SK-N-SH treated with all-trans-retinoic acid at 6 μM for 48 hours (cell line): ENCODE results near the gene KCNIP4.
A peak's percentile ranks its signal among the peaks of the same experiment; 100 is the strongest.

Experiments
- ATAC-seq: fragments of 200-7000 bp; cut with Tn5 transposase; 3 replicates; pipeline ENCODE4 v1.9.1; 2020; ENCODE audit warnings: mild to moderate bottlenecking, moderate library complexity
- ARNTL ChIP-seq: fragments of 450-650 bp; formaldehyde crosslinking; IDR thresholded peaks from 2 replicates; pipeline ENCODE4 v1.5.0; 2020; ENCODE audit warnings: low read depth, mild to moderate bottlenecking, moderate library complexity, borderline replicate concordance
- BACH2 ChIP-seq: fragments of 250-450 bp; sonication (Bioruptor Pico); IDR thresholded peaks from 2 replicates; pipeline ENCODE4 v1.9.0; 2021; ENCODE audit warnings: mild to moderate bottlenecking, borderline replicate concordance
- CSDC2 ChIP-seq: fragments of 250-450 bp; sonication (Bioruptor Pico); IDR thresholded peaks from 2 replicates; pipeline ENCODE4 v1.5.0; 2020; ENCODE audit warnings: mild to moderate bottlenecking, moderate library complexity
- ESRRG ChIP-seq: fragments of 250-450 bp; sonication (Bioruptor Pico); IDR thresholded peaks from 2 replicates; pipeline ENCODE4 v1.6.1; 2021; ENCODE audit warnings: mild to moderate bottlenecking
- GLIS3 ChIP-seq: fragments of 250-450 bp; sonication (Bioruptor Pico); IDR thresholded peaks from 2 replicates; pipeline ENCODE4 v1.5.0; 2020; ENCODE audit warnings: mild to moderate bottlenecking, moderate library complexity
- ISL1 ChIP-seq: fragments of 250-450 bp; sonication (Bioruptor Pico); IDR thresholded peaks from 2 replicates; pipeline ENCODE4 v2.1.2; 2022; ENCODE audit warnings: mild to moderate bottlenecking, moderate library complexity
- OSR1 ChIP-seq: fragments of 250-450 bp; sonication (Bioruptor Pico); IDR thresholded peaks from 2 replicates; pipeline ENCODE4 v1.8.0; 2022; ENCODE audit warnings: moderate library complexity, mild to moderate bottlenecking, inconsistent platforms
- RARB ChIP-seq: fragments of 250-450 bp; sonication (Bioruptor Pico); IDR thresholded peaks from 2 replicates; pipeline ENCODE4 v1.8.0; 2021; ENCODE audit warnings: mild to moderate bottlenecking, moderate library complexity
- SNAI2 ChIP-seq: fragments of 250-450 bp; sonication (Bioruptor Pico); IDR thresholded peaks from 2 replicates; pipeline ENCODE4 v1.5.0; 2020; ENCODE audit warnings: mild to moderate bottlenecking, moderate library complexity
- TCF4 ChIP-seq: fragments of 250-450 bp; sonication (Bioruptor Pico); IDR thresholded peaks from 2 replicates; pipeline ENCODE4 v1.8.0; 2021; ENCODE audit warnings: mild to moderate bottlenecking, moderate library complexity, borderline replicate concordance
- TOX ChIP-seq: fragments of 250-450 bp; sonication (Bioruptor Pico); IDR thresholded peaks from 2 replicates; pipeline ENCODE4 v1.8.0; 2021; ENCODE audit warnings: mild to moderate bottlenecking, moderate library complexity, borderline replicate concordance
- ZC3H10 ChIP-seq: fragments of 250-450 bp; sonication (Bioruptor Pico); IDR thresholded peaks from 2 replicates; pipeline ENCODE4 v1.5.1; 2021; ENCODE audit warnings: mild to moderate bottlenecking, moderate library complexity
- ZFP3 ChIP-seq: fragments of 250-450 bp; sonication (Bioruptor Pico); IDR thresholded peaks from 2 replicates; pipeline ENCODE4 v1.5.0; 2020; ENCODE audit warnings: mild to moderate bottlenecking, moderate library complexity
- ZNF565 ChIP-seq: fragments of 450-650 bp; formaldehyde crosslinking; conservative IDR thresholded peaks from 2 replicates; pipeline ENCODE4 v1.5.0; 2020; ENCODE audit warnings: low read depth, mild to moderate bottlenecking, moderate library complexity
- ZNF8 ChIP-seq: fragments of 450-650 bp; formaldehyde crosslinking; IDR thresholded peaks from 2 replicates; pipeline ENCODE4 v1.5.0; 2020; ENCODE audit warnings: mild to moderate bottlenecking, moderate library complexity
- TF ChIP-seq, protein P1 (sequence below): fragments of 250-450 bp; sonication (Bioruptor Pico); IDR thresholded peaks from 2 replicates; pipeline ENCODE4 v1.8.0; 2020; ENCODE audit warnings: mild to moderate bottlenecking, moderate library complexity, borderline replicate concordance
- TF ChIP-seq, protein P2 (sequence below): fragments of 250-450 bp; sonication (Bioruptor Pico); IDR thresholded peaks from 2 replicates; pipeline ENCODE4 v1.5.1; 2020; ENCODE audit warnings: low read depth, mild to moderate bottlenecking, moderate library complexity
- TF ChIP-seq, protein P3 (sequence below): fragments of 250-450 bp; sonication (Bioruptor Pico); IDR thresholded peaks from 2 replicates; pipeline ENCODE4 v1.8.0; 2021; ENCODE audit warnings: low read depth, mild to moderate bottlenecking, moderate library complexity, borderline replicate concordance
- TF ChIP-seq, protein P4 (sequence below): fragments of 250-450 bp; sonication (Bioruptor Pico); IDR thresholded peaks from 2 replicates; pipeline ENCODE4 v1.5.0; 2020; ENCODE audit warnings: mild to moderate bottlenecking, moderate library complexity
- TF ChIP-seq, protein P5 (sequence below): fragments of 250-450 bp; sonication (Bioruptor Pico); IDR thresholded peaks from 2 replicates; pipeline ENCODE4 v1.5.1; 2021; ENCODE audit warnings: mild to moderate bottlenecking, moderate library complexity

Gene KCNIP4

DNA sequence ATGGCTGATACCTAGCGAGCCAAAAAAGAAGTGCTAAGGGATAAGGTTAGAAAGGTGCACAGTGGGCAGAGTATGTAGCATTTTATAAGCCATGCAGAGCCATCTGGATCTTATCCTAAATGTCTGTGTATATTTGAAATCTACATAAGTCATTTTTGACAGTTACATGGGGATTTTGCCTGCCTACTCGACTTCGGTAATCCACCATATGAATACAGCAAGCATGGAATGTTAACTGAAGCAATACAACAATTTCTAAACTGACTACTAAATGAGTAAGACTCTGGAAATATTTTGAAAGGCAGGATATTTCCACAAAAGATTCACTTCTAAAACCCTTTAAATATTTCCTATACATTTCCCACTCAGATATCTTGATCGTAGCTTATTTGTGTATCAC lies 122.5 kb downstream of the KCNIP4 start:
- ATAC-seq = peak; percentile 18; the same call in 1 of the 3 replicates
- TF ChIP-seq TCF4 = no peak
- TF ChIP-seq, protein P1, sequence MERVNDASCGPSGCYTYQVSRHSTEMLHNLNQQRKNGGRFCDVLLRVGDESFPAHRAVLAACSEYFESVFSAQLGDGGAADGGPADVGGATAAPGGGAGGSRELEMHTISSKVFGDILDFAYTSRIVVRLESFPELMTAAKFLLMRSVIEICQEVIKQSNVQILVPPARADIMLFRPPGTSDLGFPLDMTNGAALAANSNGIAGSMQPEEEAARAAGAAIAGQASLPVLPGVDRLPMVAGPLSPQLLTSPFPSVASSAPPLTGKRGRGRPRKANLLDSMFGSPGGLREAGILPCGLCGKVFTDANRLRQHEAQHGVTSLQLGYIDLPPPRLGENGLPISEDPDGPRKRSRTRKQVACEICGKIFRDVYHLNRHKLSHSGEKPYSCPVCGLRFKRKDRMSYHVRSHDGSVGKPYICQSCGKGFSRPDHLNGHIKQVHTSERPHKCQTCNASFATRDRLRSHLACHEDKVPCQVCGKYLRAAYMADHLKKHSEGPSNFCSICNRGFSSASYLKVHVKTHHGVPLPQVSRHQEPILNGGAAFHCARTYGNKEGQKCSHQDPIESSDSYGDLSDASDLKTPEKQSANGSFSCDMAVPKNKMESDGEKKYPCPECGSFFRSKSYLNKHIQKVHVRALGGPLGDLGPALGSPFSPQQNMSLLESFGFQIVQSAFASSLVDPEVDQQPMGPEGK (CRISPR knock-in tag) = no peak
- TF ChIP-seq ZNF8 (CRISPR knock-in tag) = no peak
- TF ChIP-seq, protein P2, sequence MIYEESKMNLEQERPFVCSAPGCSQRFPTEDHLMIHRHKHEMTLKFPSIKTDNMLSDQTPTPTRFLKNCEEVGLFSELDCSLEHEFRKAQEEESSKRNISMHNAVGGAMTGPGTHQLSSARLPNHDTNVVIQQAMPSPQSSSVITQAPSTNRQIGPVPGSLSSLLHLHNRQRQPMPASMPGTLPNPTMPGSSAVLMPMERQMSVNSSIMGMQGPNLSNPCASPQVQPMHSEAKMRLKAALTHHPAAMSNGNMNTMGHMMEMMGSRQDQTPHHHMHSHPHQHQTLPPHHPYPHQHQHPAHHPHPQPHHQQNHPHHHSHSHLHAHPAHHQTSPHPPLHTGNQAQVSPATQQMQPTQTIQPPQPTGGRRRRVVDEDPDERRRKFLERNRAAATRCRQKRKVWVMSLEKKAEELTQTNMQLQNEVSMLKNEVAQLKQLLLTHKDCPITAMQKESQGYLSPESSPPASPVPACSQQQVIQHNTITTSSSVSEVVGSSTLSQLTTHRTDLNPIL = no peak
- no peak for TF ChIP-seq ARNTL (CRISPR knock-in tag)
- no peak for TF ChIP-seq ZFP3 (CRISPR knock-in tag)
- no peak for TF ChIP-seq TOX
- TF ChIP-seq ZNF565 (CRISPR knock-in tag) = no peak
- TF ChIP-seq ISL1 (CRISPR knock-in tag) = no peak
- no peak for TF ChIP-seq SNAI2
- no peak for TF ChIP-seq GLIS3
- no peak for TF ChIP-seq RARB (CRISPR knock-in tag)
- TF ChIP-seq, protein P3, sequence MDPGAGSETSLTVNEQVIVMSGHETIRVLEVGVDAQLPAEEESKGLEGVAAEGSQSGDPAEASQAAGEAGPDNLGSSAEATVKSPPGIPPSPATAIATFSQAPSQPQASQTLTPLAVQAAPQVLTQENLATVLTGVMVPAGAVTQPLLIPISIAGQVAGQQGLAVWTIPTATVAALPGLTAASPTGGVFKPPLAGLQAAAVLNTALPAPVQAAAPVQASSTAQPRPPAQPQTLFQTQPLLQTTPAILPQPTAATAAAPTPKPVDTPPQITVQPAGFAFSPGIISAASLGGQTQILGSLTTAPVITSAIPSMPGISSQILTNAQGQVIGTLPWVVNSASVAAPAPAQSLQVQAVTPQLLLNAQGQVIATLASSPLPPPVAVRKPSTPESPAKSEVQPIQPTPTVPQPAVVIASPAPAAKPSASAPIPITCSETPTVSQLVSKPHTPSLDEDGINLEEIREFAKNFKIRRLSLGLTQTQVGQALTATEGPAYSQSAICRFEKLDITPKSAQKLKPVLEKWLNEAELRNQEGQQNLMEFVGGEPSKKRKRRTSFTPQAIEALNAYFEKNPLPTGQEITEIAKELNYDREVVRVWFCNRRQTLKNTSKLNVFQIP (CRISPR knock-in tag) = no peak
- TF ChIP-seq ZC3H10 (CRISPR knock-in tag) = no peak
- TF ChIP-seq, protein P4, sequence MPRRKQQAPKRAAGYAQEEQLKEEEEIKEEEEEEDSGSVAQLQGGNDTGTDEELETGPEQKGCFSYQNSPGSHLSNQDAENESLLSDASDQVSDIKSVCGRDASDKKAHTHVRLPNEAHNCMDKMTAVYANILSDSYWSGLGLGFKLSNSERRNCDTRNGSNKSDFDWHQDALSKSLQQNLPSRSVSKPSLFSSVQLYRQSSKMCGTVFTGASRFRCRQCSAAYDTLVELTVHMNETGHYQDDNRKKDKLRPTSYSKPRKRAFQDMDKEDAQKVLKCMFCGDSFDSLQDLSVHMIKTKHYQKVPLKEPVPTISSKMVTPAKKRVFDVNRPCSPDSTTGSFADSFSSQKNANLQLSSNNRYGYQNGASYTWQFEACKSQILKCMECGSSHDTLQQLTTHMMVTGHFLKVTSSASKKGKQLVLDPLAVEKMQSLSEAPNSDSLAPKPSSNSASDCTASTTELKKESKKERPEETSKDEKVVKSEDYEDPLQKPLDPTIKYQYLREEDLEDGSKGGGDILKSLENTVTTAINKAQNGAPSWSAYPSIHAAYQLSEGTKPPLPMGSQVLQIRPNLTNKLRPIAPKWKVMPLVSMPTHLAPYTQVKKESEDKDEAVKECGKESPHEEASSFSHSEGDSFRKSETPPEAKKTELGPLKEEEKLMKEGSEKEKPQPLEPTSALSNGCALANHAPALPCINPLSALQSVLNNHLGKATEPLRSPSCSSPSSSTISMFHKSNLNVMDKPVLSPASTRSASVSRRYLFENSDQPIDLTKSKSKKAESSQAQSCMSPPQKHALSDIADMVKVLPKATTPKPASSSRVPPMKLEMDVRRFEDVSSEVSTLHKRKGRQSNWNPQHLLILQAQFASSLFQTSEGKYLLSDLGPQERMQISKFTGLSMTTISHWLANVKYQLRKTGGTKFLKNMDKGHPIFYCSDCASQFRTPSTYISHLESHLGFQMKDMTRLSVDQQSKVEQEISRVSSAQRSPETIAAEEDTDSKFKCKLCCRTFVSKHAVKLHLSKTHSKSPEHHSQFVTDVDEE (CRISPR knock-in tag) = no peak
- TF ChIP-seq CSDC2 (CRISPR knock-in tag) = no peak
- TF ChIP-seq, protein P5, sequence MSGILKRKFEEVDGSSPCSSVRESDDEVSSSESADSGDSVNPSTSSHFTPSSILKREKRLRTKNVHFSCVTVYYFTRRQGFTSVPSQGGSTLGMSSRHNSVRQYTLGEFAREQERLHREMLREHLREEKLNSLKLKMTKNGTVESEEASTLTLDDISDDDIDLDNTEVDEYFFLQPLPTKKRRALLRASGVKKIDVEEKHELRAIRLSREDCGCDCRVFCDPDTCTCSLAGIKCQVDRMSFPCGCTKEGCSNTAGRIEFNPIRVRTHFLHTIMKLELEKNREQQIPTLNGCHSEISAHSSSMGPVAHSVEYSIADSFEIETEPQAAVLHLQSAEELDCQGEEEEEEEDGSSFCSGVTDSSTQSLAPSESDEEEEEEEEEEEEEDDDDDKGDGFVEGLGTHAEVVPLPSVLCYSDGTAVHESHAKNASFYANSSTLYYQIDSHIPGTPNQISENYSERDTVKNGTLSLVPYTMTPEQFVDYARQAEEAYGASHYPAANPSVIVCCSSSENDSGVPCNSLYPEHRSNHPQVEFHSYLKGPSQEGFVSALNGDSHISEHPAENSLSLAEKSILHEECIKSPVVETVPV = no peak

DNA sequence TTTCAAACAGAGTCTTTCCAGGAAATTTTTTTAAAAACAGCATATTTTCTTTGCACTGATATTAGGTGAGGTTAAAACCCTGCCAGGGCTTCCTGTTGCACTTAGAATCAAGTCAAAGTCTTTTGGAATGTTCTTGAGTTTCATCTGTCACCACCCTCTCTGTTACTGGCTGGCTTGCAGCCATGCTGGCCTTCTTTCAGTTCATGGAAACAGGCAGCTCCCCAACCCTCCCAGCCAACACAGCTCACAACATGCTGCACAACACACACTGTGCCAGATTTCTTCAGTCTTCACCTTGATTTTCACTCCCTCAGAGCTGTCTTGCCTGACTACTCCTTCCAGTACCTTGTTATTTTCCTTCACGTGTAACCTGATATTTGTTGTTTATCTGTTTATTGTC lies 129.5 kb downstream of the KCNIP4 start:
- TF ChIP-seq OSR1 (CRISPR knock-in tag) (no peak), BACH2 (CRISPR knock-in tag) (no peak), ZNF565 (CRISPR knock-in tag) (no peak), GLIS3 (no peak), ESRRG (CRISPR knock-in tag) (no peak), ZC3H10 (CRISPR knock-in tag) (no peak), TOX (no peak), ZFP3 (CRISPR knock-in tag) (no peak)
- TF ChIP-seq, protein P1 (CRISPR knock-in tag) = no peak
- TF ChIP-seq, protein P3 (CRISPR knock-in tag) = no peak
- peak; percentile 64 for ATAC-seq
